HL-60/S4 treated with retinoic acid at 250 ng/mL for 4 days and 3 days (cell line): Measurements from ENCODE around the gene RNF40.
"Not testable (repeated sequence)": the region's sequence is repeated elsewhere in the genome, so short reads cannot be mapped to it uniquely, and the experiment has no call there.

ENCODE experiments used
- in situ Hi-C: fragments of 300-500 bp; cut with MboI; formaldehyde crosslinking; loops from 2 replicates; pipeline ENCODE4 v1.7.0; 2022; ENCODE audit warnings: low sequenced_read_pairs

The RNF40 gene

GRCh38 chr16:30780549-30780948 lies 18.4 kb downstream of the RNF40 start:
- in situ Hi-C loops: no loop called here

DNA sequence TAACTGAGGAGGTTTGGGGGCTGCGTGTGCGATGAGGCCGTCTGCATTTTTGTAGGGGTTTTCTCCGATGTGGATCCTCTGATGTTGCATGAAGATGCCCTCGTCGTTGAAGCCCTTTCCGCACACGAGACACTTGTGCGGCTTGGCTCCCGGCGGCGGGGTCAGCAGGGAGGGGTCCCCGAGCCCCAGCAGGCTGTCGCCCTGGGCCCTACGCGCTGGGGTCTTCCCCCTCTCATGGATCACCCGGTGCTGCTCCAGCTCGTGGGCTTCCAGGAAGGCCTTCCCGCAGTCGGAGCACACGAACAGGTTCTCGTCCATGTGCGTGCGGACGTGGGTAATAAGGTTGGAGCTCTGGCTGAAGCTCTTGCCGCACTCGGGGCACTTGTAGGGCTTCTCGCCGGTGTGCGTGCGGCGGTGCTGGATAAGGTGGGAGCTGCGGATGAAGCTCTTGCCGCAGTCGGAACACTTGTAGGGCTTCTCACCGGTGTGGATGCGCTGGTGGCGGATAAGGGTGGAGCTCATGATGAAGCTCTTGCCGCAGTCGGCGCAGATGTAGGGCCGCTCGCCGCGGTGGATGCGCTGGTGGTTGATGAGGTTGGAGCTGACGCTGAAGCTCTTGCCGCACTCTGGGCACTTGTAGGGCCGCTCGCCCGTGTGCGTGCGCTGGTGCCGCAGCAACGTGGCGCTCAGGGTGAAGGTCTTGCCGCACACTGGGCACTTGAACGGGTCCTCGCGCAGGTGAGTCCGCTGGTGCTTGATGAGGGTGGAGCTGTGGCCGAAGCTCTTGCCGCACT lies 20.6 kb downstream of the RNF40 start:
- in situ Hi-C loops: no loop called here

DNA sequence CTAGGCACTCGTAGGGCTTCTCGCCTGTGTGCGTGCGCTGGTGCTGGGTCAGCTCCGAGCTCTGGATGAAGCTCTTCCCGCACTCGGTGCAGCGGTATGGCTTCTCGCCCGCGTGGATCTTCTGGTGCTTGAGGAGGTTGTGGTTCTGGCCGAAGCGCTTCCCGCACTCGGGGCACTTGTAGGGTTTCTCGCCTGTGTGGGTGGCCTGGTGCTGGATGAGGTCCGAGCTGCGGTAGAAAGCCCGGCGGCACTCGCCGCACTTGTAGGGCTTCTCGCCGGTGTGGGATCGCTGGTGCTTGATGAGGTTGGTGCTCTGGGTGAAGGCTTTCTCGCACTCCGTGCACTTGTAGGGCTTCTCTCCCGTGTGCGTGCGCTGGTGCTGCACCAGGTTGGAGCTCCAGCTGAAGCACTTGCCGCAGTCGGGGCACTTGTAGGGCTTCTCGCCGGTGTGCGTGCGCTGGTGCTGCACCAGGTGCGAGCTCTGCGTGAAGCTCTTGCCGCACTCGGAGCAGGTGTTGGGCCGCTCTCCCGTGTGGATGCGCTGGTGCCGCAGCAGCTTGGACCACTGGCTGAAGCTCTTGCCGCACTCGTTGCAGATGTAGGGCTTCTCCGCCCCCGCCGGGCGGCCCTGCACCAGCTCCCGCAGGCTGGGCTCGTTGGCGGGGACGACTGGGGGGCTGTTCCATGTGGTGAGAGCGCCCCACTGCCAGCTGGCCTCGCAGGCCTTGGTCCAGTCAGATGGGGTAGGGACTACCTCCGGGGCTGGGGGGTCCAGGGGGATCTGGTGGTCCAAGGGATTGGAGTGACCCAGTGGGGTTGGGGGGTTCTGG lies 21.4 kb downstream of the RNF40 start:
- in situ Hi-C loops: no loop called here

GRCh38 chr16:30784215-30784614 lies 22.1 kb downstream of the RNF40 start:
- in situ Hi-C loops: no loop called here

GRCh38 chr16:30785126-30786106 lies 23.3 kb downstream of the RNF40 start:
- in situ Hi-C loops: no loop called here

GRCh38 chr16:30786115-30786935 lies 24.2 kb downstream of the RNF40 start:
- in situ Hi-C loops: no loop called here

DNA sequence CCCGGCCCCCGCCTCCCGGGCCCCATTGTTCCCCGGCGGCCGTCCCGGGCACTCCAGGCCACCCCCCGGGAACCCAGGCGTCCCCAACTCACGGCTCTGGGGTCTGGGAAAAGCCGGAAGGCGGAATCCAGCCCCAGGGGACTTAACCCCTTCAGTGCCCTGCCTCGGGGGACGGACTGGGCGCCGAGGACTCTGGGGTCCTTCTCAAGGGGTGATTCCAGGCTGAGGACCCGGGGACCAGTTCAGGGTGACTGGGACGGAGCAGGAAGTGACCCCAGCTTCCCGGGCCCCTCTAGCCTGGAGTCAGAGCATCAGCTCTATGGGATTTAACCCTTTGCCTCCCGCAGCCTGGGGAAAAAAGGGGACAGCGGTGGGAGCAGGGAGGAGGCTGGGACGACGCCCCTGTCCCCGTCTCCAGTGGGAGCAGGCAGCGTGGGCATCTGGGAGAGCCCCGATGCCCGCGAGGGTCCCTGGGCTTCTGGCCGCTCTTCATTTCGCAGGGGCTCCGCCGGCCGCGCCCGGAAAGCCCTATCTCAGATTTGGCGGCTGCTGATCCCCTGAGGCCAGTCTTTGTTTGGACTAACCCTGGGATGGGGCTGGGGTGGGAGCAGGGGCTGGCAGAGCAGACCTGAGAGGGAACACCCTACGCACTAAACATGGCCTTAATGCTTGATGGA lies 25.0 kb downstream of the RNF40 start, which contains the start of gene ZNF629:
ZNF629 (minus strand) TSS at position 270 of the 677 bp plus-strand sequence. CDS start 2,723 bp downstream, outside the sequence.
- in situ Hi-C loops: no loop called here

- in situ Hi-C loops: no loop called here
These were observed 25.7 kb downstream of the RNF40 start for GRCh38 chr16:30787613-30788378.

DNA sequence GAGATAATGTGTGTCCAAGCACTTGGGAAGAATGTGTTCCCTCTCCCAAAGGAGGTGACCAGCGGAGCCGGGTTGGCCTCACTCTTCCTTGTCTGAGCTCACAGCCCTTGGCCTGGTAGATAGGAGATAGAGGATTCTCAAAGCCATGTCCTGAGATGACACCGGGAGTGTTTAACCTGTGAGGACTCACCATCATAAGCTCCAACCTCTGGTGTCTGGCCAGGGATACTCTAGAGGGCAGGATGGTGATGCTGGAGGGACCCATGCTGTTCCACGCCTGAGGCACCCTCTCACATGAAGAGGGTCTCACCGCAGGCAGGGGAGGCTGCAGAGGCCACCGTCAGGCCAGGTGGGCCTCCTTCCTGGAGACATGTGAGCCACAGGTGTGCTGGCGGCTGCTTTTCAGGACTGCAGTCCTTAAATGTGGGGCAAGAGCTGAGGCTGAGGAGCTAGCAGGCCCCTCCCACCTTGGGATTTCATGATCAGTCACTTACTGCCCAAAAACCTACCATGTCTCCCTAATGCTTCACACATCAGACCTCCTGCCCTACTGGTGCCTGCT lies 31.5 kb downstream of the RNF40 start:
- in situ Hi-C loops: no loop called here

DNA sequence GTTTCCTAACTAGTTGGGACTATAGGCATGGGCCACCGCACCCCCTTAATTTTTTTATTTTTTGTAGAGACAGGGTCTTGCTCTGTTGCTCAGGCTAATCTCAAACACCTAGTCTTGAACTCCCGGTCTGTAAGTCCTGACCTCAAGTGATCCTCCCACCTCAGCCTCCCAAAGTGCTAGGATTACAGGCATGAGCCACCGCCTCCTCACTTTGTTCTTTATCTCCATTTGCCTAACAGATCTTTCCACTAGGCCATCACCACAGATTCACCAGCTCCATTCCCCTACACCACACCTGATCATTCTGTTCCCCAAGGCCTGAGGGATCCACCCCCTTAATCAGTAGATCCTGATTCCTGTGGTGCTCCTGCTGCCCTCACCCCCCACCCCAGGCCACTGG lies 32.5 kb downstream of the RNF40 start:
- in situ Hi-C loops: no loop called here

DNA sequence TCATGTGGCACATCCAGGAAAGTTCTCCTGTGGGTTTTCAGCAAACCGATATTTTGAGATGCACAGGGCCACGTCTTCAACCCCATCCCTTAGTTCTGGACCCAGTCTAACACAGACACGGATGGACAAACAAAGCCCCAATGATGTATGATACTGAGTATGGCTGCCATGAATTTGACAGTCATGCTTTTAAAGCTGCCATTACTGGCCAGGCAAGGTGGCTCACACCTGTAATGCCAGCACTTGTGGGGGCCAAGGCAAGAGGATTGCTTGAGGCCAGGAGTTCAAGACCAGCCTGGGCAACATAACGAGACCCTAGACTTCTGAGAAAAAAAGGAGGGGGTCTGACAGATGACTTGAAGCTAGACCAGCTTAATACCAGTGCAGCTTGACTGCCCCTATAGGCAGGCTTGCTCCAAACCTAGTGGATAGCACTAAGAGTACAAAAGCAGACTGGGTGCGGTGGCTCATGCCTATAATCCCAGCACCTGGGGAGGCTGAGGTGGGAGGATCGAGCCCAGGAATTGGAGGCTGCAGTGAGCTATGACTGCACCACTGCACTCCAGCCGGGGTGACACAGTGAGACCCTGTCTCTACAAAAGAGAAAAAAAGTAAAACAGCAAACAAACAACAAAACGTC lies 35.7 kb downstream of the RNF40 start:
- in situ Hi-C loops: no loop called here

- in situ Hi-C loops: no loop called here
These were observed 40.8 kb downstream of the RNF40 start for GRCh38 chr16:30802936-30803335.

- in situ Hi-C loops: no loop called here
These were observed 42.9 kb downstream of the RNF40 start for GRCh38 chr16:30805056-30805369.

DNA sequence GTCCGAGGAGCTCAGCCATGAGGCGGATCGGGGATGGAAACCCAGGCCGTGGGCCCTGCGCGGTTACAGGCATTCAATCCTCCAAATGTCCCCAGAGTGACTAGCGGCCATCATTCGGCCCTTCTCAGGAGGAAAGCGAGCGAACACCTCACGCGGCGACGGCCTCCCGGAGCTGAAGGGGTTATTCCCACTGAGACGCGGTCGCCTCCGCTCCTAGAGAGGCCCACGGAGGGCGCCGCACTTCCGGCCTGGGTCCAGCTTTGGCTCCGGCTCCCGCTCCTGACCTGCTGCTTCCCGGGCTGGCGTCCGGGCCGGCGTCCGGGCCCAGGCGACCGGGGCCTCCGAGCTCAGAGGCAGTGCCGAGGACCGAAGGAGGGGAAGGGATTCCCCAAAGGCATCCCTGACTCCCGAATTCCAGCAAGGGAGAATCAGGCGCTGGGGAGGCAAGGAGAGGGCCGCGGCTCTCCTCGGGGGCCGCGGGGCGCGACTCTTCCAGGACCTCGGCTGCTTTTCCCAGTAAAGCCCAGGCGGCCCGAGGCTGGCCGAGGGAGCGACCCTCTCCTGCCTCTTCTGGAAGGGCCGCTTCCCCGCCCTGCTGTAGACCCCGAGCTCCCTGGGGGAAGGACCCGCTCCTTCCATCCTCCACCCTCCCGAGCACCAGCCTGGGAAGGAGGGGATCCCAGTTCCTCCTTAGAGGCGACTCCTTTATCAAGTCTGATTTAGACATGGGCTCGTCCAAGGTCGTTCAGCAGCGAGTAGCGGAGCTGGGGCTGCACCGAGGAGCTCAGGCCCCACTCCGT lies 43.4 kb downstream of the RNF40 start:
- in situ Hi-C loops: no loop called here

GRCh38 chr16:30808146-30808545 lies 46.0 kb downstream of the RNF40 start:
- in situ Hi-C loops: no loop called here

GRCh38 chr16:30808890-30809426 lies 46.8 kb downstream of the RNF40 start:
- in situ Hi-C loops: not testable (repeated sequence)

GRCh38 chr16:30809675-30810074 lies 47.6 kb downstream of the RNF40 start:
- in situ Hi-C loops: not testable (repeated sequence)
